H1 (cell line): ENCODE results near the gene PCDHGA3. TPM values are rescaled to one million over a fixed set of nuclear protein-coding genes. Genes with fewer than 3 reads are reported as not detected.

Source experiments
- CTCF ChIA-PET: fragments of 300-600 bp; sonication (Branson Sonifier 250); formaldehyde crosslinking; loops from one replicate; lab custom pipeline; 2021; ENCODE audit not compliant: partially characterized antibody; lab: Charles Lee
- POLR2A ChIA-PET: fragments of 300-600 bp; sonication (Branson Sonifier 250); formaldehyde crosslinking; loops from one replicate; lab custom pipeline; 2021; ENCODE audit warnings: inconsistent platforms; ENCODE audit not compliant: partially characterized antibody; lab: Charles Lee
- DNase-seq, 2 experiments: peaks; one replicate each; pipeline versions ENCODE4 v3.0.0 to v3.0.0-alpha.2; 2010 to 2022; ENCODE audit warnings: low spot score in 2 of 2, low read depth in 1 of 2, mixed read lengths in 1 of 2
- FAIRE-seq: peaks from 2 replicates; lab custom pipeline; 2011; peaks lifted over from hg19 to GRCh38; lab: Jason Lieb, UNC
- H2AFZ ChIP-seq: 2 replicates; pipeline ENCODE4 v1.8.1; 2012; ENCODE audit warnings: low read length, inconsistent platforms
- H2AK5ac ChIP-seq: 2 replicates; pipeline ENCODE4 v1.6.1; 2013; ENCODE audit warnings: low read depth, low read length
- H2BK120ac ChIP-seq: replicated peaks from 2 replicates; pipeline ENCODE3; 2013; ENCODE audit warnings: low read depth, low read length, inconsistent platforms
- H2BK12ac ChIP-seq: 2 replicates; pipeline ENCODE4 v1.6.1; 2013; ENCODE audit warnings: low read depth, low read length
- H2BK15ac ChIP-seq: 2 replicates; pipeline ENCODE4 v1.6.1; 2013; ENCODE audit warnings: low read length
- H2BK20ac ChIP-seq: 2 replicates; pipeline ENCODE4 v1.6.1; 2013; ENCODE audit warnings: low read length
- H2BK5ac ChIP-seq: 2 replicates; pipeline ENCODE4 v1.6.1; 2013; ENCODE audit warnings: low read depth, low read length
- H3K14ac ChIP-seq: 2 replicates; pipeline ENCODE4 v1.6.1; 2013; ENCODE audit warnings: inconsistent platforms; ENCODE audit not compliant: insufficient read length
- H3K18ac ChIP-seq: 2 replicates; pipeline ENCODE4 v1.6.1; 2013; ENCODE audit warnings: low read length; ENCODE audit errors: extremely low read depth
- H3K23ac ChIP-seq: 2 replicates; pipeline ENCODE4 v1.6.1; 2013; ENCODE audit warnings: inconsistent platforms; ENCODE audit not compliant: insufficient read length
- H3K23me2 ChIP-seq: 2 replicates; pipeline ENCODE4 v1.6.1; 2013; ENCODE audit warnings: low read depth, low read length
- H3K27ac ChIP-seq: 2 replicates; pipeline ENCODE4 v1.6.1; 2011; ENCODE audit warnings: low read depth, low read length, inconsistent platforms
- H3K27me3 ChIP-seq, 4 experiments: replicated peaks in 1 of 4; 1 replicate in 1 of 4; 2 replicates in 3 of 4; pipeline versions ENCODE4 v1.6.1 to v1.8.1; 2011 to 2013; ENCODE audit warnings: low read length in 3 of 4, mild to moderate bottlenecking in 3 of 4, inconsistent platforms in 2 of 4, mixed read lengths in 2 of 4, moderate library complexity in 1 of 4; ENCODE audit not compliant: control insufficient read depth in 3 of 4, insufficient read depth in 3 of 4; ENCODE audit errors: extremely low read depth in 1 of 4
- H3K36me3 ChIP-seq, 4 experiments: 2 replicates each; pipeline versions ENCODE4 v1.6.1 to v1.8.1; 2011 to 2013; ENCODE audit warnings: mild to moderate bottlenecking in 4 of 4, low read length in 3 of 4, moderate library complexity in 2 of 4, control low read depth in 1 of 4, inconsistent platforms in 1 of 4; ENCODE audit not compliant: insufficient read depth in 4 of 4, control insufficient read depth in 2 of 4
- H3K4ac ChIP-seq: replicated peaks from 2 replicates; pipeline ENCODE3; 2013; ENCODE audit warnings: low read length, low read depth, mixed read lengths, inconsistent platforms; ENCODE audit not compliant: insufficient read length
- H3K4me1 ChIP-seq, 4 experiments: replicated peaks in 1 of 4; 1 replicate in 1 of 4; 2 replicates in 3 of 4; pipeline versions ENCODE4 v1.6.1 to v1.8.1; 2011 to 2013; ENCODE audit warnings: low read length in 3 of 4, inconsistent platforms in 2 of 4, mixed read lengths in 1 of 4; ENCODE audit not compliant: insufficient read depth in 4 of 4, control insufficient read depth in 3 of 4
- H3K4me2 ChIP-seq, 2 experiments: 2 replicates each; pipeline versions ENCODE4 v1.6.1 to v1.8.1; 2011 to 2013; ENCODE audit warnings: low read depth in 2 of 2, low read length in 2 of 2, control low read depth in 1 of 2, inconsistent platforms in 1 of 2, mild to moderate bottlenecking in 1 of 2; ENCODE audit not compliant: insufficient read depth in 1 of 2
- H3K4me3 ChIP-seq, 4 experiments: fragments of 200-600, 300-600 bp in 1 of 4; sonication (generic), shearing (Covaris generic), sonication (Bioruptor Twin) in 1 of 4; 2 replicates each; pipeline versions ENCODE4 v1.5.1 to v1.8.1; 2011 to 2016; ENCODE audit warnings: low read length in 4 of 4, low read depth in 3 of 4, control low read depth in 2 of 4, inconsistent platforms in 2 of 4, mild to moderate bottlenecking in 2 of 4, mixed read lengths in 1 of 4, moderate library complexity in 1 of 4; ENCODE audit not compliant: insufficient read depth in 2 of 4; ENCODE audit errors: extremely low read depth in 1 of 4
- H3K56ac ChIP-seq: replicated peaks from 2 replicates; pipeline ENCODE3; 2013; ENCODE audit warnings: low read depth, mild to moderate bottlenecking, mixed read lengths, low read length, inconsistent platforms; ENCODE audit not compliant: insufficient read length
- H3K79me1 ChIP-seq: 2 replicates; pipeline ENCODE4 v1.6.1; 2013; ENCODE audit warnings: low read depth, low read length, control low read depth
- H3K79me2 ChIP-seq, 2 experiments: 2 replicates each; pipeline versions ENCODE4 v1.6.1 to v1.8.1; 2012 to 2013; ENCODE audit warnings: low read length in 2 of 2, mild to moderate bottlenecking in 2 of 2, inconsistent platforms in 1 of 2; ENCODE audit not compliant: insufficient read depth in 2 of 2, control insufficient read depth in 1 of 2
- H3K9ac ChIP-seq, 4 experiments: replicated peaks in 1 of 4; 1 replicate in 1 of 4; 2 replicates in 3 of 4; pipeline versions ENCODE4 v1.6.1 to v1.8.1; 2011 to 2013; ENCODE audit warnings: low read depth in 3 of 4, low read length in 3 of 4, control low read depth in 2 of 4, mild to moderate bottlenecking in 2 of 4, moderate library complexity in 2 of 4, inconsistent platforms in 1 of 4; ENCODE audit errors: extremely low read depth in 1 of 4
- H3K9me3 ChIP-seq, 2 experiments: 2 replicates each; pipeline versions ENCODE4 v1.6.1 to v1.8.1; 2012 to 2013; ENCODE audit warnings: mild to moderate bottlenecking in 2 of 2, moderate library complexity in 2 of 2, control low read depth in 1 of 2, inconsistent platforms in 1 of 2, low read depth in 1 of 2, low read length in 1 of 2, mixed read lengths in 1 of 2; ENCODE audit not compliant: insufficient read depth in 2 of 2
- H4K20me1 ChIP-seq, 2 experiments: replicated peaks in 1 of 2; 2 replicates each; pipeline versions ENCODE3 to v1.8.1; 2011 to 2013; ENCODE audit warnings: inconsistent platforms in 2 of 2, low read length in 2 of 2, mild to moderate bottlenecking in 1 of 2; ENCODE audit not compliant: insufficient read depth in 2 of 2, control insufficient read depth in 1 of 2
- H4K5ac ChIP-seq: 2 replicates; pipeline ENCODE4 v1.6.1; 2013; ENCODE audit warnings: low read length, low read depth, mixed read lengths, inconsistent platforms; ENCODE audit not compliant: insufficient read length
- H4K8ac ChIP-seq: 2 replicates; pipeline ENCODE4 v1.8.0; 2013; ENCODE audit warnings: mild to moderate bottlenecking, moderate library complexity, low read length, inconsistent platforms; ENCODE audit not compliant: insufficient read depth; ENCODE audit errors: extremely low read depth
- H4K91ac ChIP-seq: replicated peaks from 2 replicates; pipeline ENCODE3; 2013; ENCODE audit warnings: low read length, mixed read lengths, inconsistent platforms; ENCODE audit not compliant: insufficient read length
- BRCA1 ChIP-seq: IDR thresholded peaks from 2 replicates; pipeline ENCODE4 v1.6.1; 2012; ENCODE audit warnings: low read depth, low read length, improper control_type of control experiment
- CBX8 ChIP-seq: fragments of 300-800, 300-1000 bp; sonication (generic); IDR thresholded peaks from 2 replicates; pipeline ENCODE4 v1.7.1; 2016; ENCODE audit warnings: low read depth, low read length, borderline replicate concordance
- CREB1 ChIP-seq: IDR thresholded peaks from 2 replicates; pipeline ENCODE4 v1.6.1; 2012; ENCODE audit warnings: inconsistent platforms
- FOSL1 ChIP-seq: IDR thresholded peaks from 2 replicates; pipeline ENCODE4 v1.6.1; 2011; ENCODE audit warnings: mild to moderate bottlenecking, low read depth, low read length, moderate library complexity; ENCODE audit not compliant: insufficient read depth
- MAFK ChIP-seq: IDR thresholded peaks from 2 replicates; pipeline ENCODE4 v1.6.1; 2012; ENCODE audit warnings: low read depth, mild to moderate bottlenecking, improper control_type of control experiment, low read length
- PHF8 ChIP-seq: fragments of 200-600 bp; sonication (generic); conservative IDR thresholded peaks from 2 replicates; pipeline ENCODE4 v1.7.1; 2012; ENCODE audit warnings: low read depth, mild to moderate bottlenecking, inconsistent platforms, low read length, moderate library complexity
- RFX5 ChIP-seq: IDR thresholded peaks from 2 replicates; pipeline ENCODE4 v1.6.1; 2011; ENCODE audit warnings: low read depth, low read length, improper control_type of control experiment, borderline replicate concordance
- SIRT6 ChIP-seq: IDR thresholded peaks from one replicate; pipeline ENCODE4 v1.7.1; 2012; ENCODE audit warnings: low read length, inconsistent platforms
- TBP ChIP-seq: IDR thresholded peaks from 2 replicates; pipeline ENCODE4 v1.6.1; 2011; ENCODE audit warnings: low read depth, low read length, improper control_type of control experiment
- TCF12 ChIP-seq: IDR thresholded peaks from 2 replicates; pipeline ENCODE4 v1.6.1; 2011; ENCODE audit warnings: low read depth, mild to moderate bottlenecking, low read length
- YY1 ChIP-seq: IDR thresholded peaks from 2 replicates; pipeline ENCODE4 v1.6.1; 2011; ENCODE audit warnings: low read depth, mild to moderate bottlenecking, low read length
- WGBS, 2 experiments: shearing (Covaris generic) in 1 of 2; methylation state at CpG; one replicate each; pipeline versions ENCODE4 v1.1.6 to v1.1.7; 2013 to 2015; ENCODE audit warnings: low lambda C conversion rate in 2 of 2, mixed read lengths in 2 of 2, inconsistent platforms in 1 of 2, low coverage in 1 of 2, missing lambda C conversion rate in 1 of 2; ENCODE audit not compliant: insufficient replicate concordance in 2 of 2, insufficient coverage in 1 of 2, insufficient read length in 1 of 2; ENCODE audit errors: extremely low coverage in 1 of 2, missing lambda C conversion rate in 1 of 2; 5-methylcytosine and 5-hydroxymethylcytosine counted together
- polyA plus RNA-seq, 7 experiments: library from polyadenylated mRNA; depleted of rRNA in 3 of 7; stranded (reverse) in 5 of 7; unstranded in 2 of 7; fragments of >200 nt in 5 of 7; fragments of 200-250 nt in 2 of 7; gene quantifications; 1 replicate in 5 of 7; 2 replicates in 1 of 7; 4 replicates in 1 of 7; pipeline versions ENCODE4 v1.2.1 to v1.2.3, GENCODE V29; 2011 to 2013; ENCODE audit warnings: missing spikeins in 2 of 7, mixed read lengths in 2 of 7
- total RNA-seq: library from RNA; stranded (reverse); fragmentation: NEBNext Ultra II Directional; extraction: Animal tissue kit (Norgen Biotek cat#: 25700); gene quantifications from 2 replicates; pipeline ENCODE4 v1.2.1, GENCODE V29; 2021

The PCDHGA3 gene
- total and polyA plus RNA-seq, 2 of the 8 experiments (the other 6 are each of a cell fraction or from before 2014, with no cell fraction given), result 0.15 to 0.39 TPM

GRCh38 chr5:141393267-141393666, 49.6 kb downstream of the PCDHGA3 start:
- Histone ChIP-seq H2BK15ac (no peak overlapping the region), H3K4me3 (no peak overlapping the region), H4K8ac (no peak overlapping the region; the same call in 1 of the 2 replicates), H3K56ac (no peak overlapping the region), H2BK5ac (no peak overlapping the region), H4K5ac (no peak overlapping the region), H3K27me3 (no peaks in the 10 kb centered on the region; a peak in 1 of 7 replicates), H3K27ac (no peak overlapping the region), H2BK120ac (no peak overlapping the region), H3K9ac (no peak overlapping the region), H2BK20ac (no peak overlapping the region), H3K23ac (no peak overlapping the region), H2AFZ (no peak overlapping the region), H3K79me1 (no peaks in the 10 kb centered on the region), H3K23me2 (no peaks in the 10 kb centered on the region)
- WGBS, 2 experiments, result 93% methylated on average over 21 of the region's 21 CpGs; no CpG with 5 or more reads in 1 of the 2 experiments
- POLR2A ChIA-PET, result no interaction called here
- no peak for TF ChIP-seq MAFK
- TF ChIP-seq SIRT6, result no peak
- no peak for TF ChIP-seq TCF12
- no peak for TF ChIP-seq YY1
- no peak for TF ChIP-seq BRCA1
- no peak for TF ChIP-seq CREB1
- no peak for TF ChIP-seq FOSL1
- no peak for TF ChIP-seq PHF8
- TF ChIP-seq RFX5, result no peak
- no peak for TF ChIP-seq CBX8
- no peak for TF ChIP-seq TBP
- TF ChIP-seq, all 59 proteins: peak for 0
- Histone ChIP-seq H3K4me1 (no peaks in the 10 kb centered on the region), H4K20me1 (no peaks in the 10 kb centered on the region), H2AK5ac (no peak overlapping the region), H4K91ac (no peak overlapping the region), H3K36me3 (peaks cover 3 to 29% (median 14%) of the 10 kb centered on the region in 4 experiments; a peak in 7 of 8 replicates), H3K4me2 (no peak overlapping the region), H3K79me2 (no peaks in the 10 kb centered on the region), H3K14ac (no peak overlapping the region), H3K9me3 (peaks cover 56 to 63% of the 10 kb centered on the region in 2 experiments), H3K18ac (no peak overlapping the region), H3K4ac (no peak overlapping the region), H2BK12ac (no peak overlapping the region)
- DNase-seq (no peak), FAIRE-seq (no peak)
- CTCF ChIA-PET, result interaction anchor here (0.8 to 8.7 kb wide), 6 partner anchors 10 to 131 kb away, joined by 3 to 68 read pairs (median 6); partner anchors contain the start of genes PCDHGA11, PCDHGA9, PCDHGB6 and PCDHGB7
